ENCODE data around the gene SLMAP.

Gene SLMAP

GRCh38 chr3:57778494-57778893, 22.4 kb downstream of the SLMAP start:
- peaks cover 84% of the 10 kb centered on the region for H3K79me2 ChIP-seq (ENCODE audit: insufficient read depth, low read length)
- peaks cover 5% of the 10 kb centered on the region; the same call in 1 of the 2 replicates for H3K36me3 ChIP-seq (ENCODE audit: low read length)
- no peak overlapping the region for H2AFZ ChIP-seq (ENCODE audit: low read depth, low read length, severe bottlenecking)
- H3K4me2 ChIP-seq (ENCODE audit: low read depth, low read length, poor library complexity, severe bottlenecking) = peak overlapping the region; percentile 29
- no peak overlapping the region for H3K4me3 ChIP-seq (ENCODE audit: insufficient read depth, low read length, poor library complexity, severe bottlenecking)
- no peaks in the 10 kb centered on the region for H3K9me3 ChIP-seq (ENCODE audit: insufficient read depth, low read length)
- H4K20me1 ChIP-seq (ENCODE audit: low read depth, low read length) = 0 out of 2 replicates have a peak, but pooled peaks cover 4% of the 10 kb centered on the region
- H3K9ac ChIP-seq (ENCODE audit: low read length) = no peak overlapping the region
- no peaks in the 10 kb centered on the region for H3K27me3 ChIP-seq (ENCODE audit: low read length)
- H3K9me2 ChIP-seq (replicated peaks; ENCODE audit: insufficient read depth, low read length) = no peaks in the 10 kb centered on the region
- H3K27ac ChIP-seq (ENCODE audit: low read depth, low read length) = peak overlapping the region; percentile 28; the same call in 1 of the 2 replicates
- H3F3A ChIP-seq (ENCODE audit: insufficient read depth) = no peaks in the 10 kb centered on the region; the same call in 1 of the 2 replicates
- TF ChIP-seq EZH2phosphoT487 (conservative IDR thresholded peaks at IDR 0.05; ENCODE audit: low read length) (no peak), CTCF (IDR thresholded peaks at IDR 0.05; ENCODE audit: insufficient read depth, low read length, poor library complexity, severe bottlenecking) (no peak)

GRCh38 chr3:57779666-57780065, 23.6 kb downstream of the SLMAP start:
- Histone ChIP-seq H3K4me2 (ENCODE audit: low read depth, low read length, poor library complexity, severe bottlenecking) (no peak overlapping the region), H3K27me3 (ENCODE audit: low read length) (no peaks in the 10 kb centered on the region), H2AFZ (ENCODE audit: low read depth, low read length, severe bottlenecking) (no peak overlapping the region), H3K27ac (ENCODE audit: low read depth, low read length) (no peak overlapping the region), H3K9ac (ENCODE audit: low read length) (no peak overlapping the region), H3K4me3 (ENCODE audit: insufficient read depth, low read length, poor library complexity, severe bottlenecking) (no peak overlapping the region), H3K9me2 (replicated peaks; ENCODE audit: insufficient read depth, low read length) (no peaks in the 10 kb centered on the region), H3K9me3 (ENCODE audit: insufficient read depth, low read length) (no peaks in the 10 kb centered on the region), H3K36me3 (ENCODE audit: low read length) (peaks cover 5% of the 10 kb centered on the region; the same call in 1 of the 2 replicates), H3F3A (ENCODE audit: insufficient read depth) (no peaks in the 10 kb centered on the region; the same call in 1 of the 2 replicates), H4K20me1 (ENCODE audit: low read depth, low read length) (0 out of 2 replicates have a peak, but pooled peaks cover 4% of the 10 kb centered on the region), H3K79me2 (ENCODE audit: insufficient read depth, low read length) (peaks cover 86% of the 10 kb centered on the region)
- TF ChIP-seq EZH2phosphoT487 (conservative IDR thresholded peaks at IDR 0.05; ENCODE audit: low read length) (no peak), CTCF (IDR thresholded peaks at IDR 0.05; ENCODE audit: insufficient read depth, low read length, poor library complexity, severe bottlenecking) (no peak)

- Histone ChIP-seq H4K20me1 (ENCODE audit: low read depth, low read length) (no peaks in the 10 kb centered on the region), H3K9ac (ENCODE audit: low read length) (no peak overlapping the region), H2AFZ (ENCODE audit: low read depth, low read length, severe bottlenecking) (no peak overlapping the region), H3K27ac (ENCODE audit: low read depth, low read length) (no peak overlapping the region), H3K36me3 (ENCODE audit: low read length) (no peaks in the 10 kb centered on the region; the same call in 1 of the 2 replicates), H3K4me2 (ENCODE audit: low read depth, low read length, poor library complexity, severe bottlenecking) (no peak overlapping the region), H3K9me2 (replicated peaks; ENCODE audit: insufficient read depth, low read length) (no peaks in the 10 kb centered on the region), H3K9me3 (ENCODE audit: insufficient read depth, low read length) (no peaks in the 10 kb centered on the region), H3K27me3 (ENCODE audit: low read length) (no peaks in the 10 kb centered on the region), H3K4me3 (ENCODE audit: insufficient read depth, low read length, poor library complexity, severe bottlenecking) (no peak overlapping the region), H3F3A (ENCODE audit: insufficient read depth) (peaks cover 6% of the 10 kb centered on the region; the same call in 1 of the 2 replicates), H3K79me2 (ENCODE audit: insufficient read depth, low read length) (peaks cover 88% of the 10 kb centered on the region)
- no peak for TF ChIP-seq CTCF (IDR thresholded peaks at IDR 0.05; ENCODE audit: insufficient read depth, low read length, poor library complexity, severe bottlenecking)
- TF ChIP-seq EZH2phosphoT487 (conservative IDR thresholded peaks at IDR 0.05; ENCODE audit: low read length) = no peak
Observed at GRCh38 chr3:57783186-57784088, 27.3 kb downstream of the SLMAP start.
